NCI-H345 treated with DMSO at 0.1 percent for 48 hours (cell line): Measurements from ENCODE around the gene ERN1.
A peak's percentile ranks its signal among the peaks of the same experiment; 100 is the strongest.

ENCODE experiments used
- DNase-seq: peaks from one replicate; lab custom pipeline; 2025; ENCODE audit not compliant: unreplicated experiment; lab: John Stamatoyannopoulos, UW

The ERN1 gene

GRCh38 chr17:64085650-64086005, 44.3 kb downstream of the ERN1 start:
- no peak for DNase-seq

- no peak for DNase-seq
These were observed 44.8 kb downstream of the ERN1 start for GRCh38 chr17:64084940-64085649.

- DNase-seq, result no peak
These were observed 45.6 kb downstream of the ERN1 start for GRCh38 chr17:64084086-64084939.

GRCh38 chr17:64083563-64084085, 46.3 kb downstream of the ERN1 start:
- DNase-seq, result no peak

GRCh38 chr17:64083093-64083492, 46.9 kb downstream of the ERN1 start:
- DNase-seq, result no peak

- peak; percentile 85 for DNase-seq
These were observed 47.8 kb downstream of the ERN1 start for GRCh38 chr17:64081802-64082799.

- DNase-seq, result no peak
These were observed 49.7 kb downstream of the ERN1 start for GRCh38 chr17:64080174-64080618.

GRCh38 chr17:64077379-64077778, 52.6 kb downstream of the ERN1 start:
- DNase-seq, result peak; percentile 25

- DNase-seq, result no peak
These were observed 54.0 kb downstream of the ERN1 start for GRCh38 chr17:64075913-64076312.

GRCh38 chr17:64074704-64075426, 55.1 kb downstream of the ERN1 start:
- DNase-seq, result no peak

- DNase-seq, result peak; percentile 27
These were observed 55.9 kb downstream of the ERN1 start for GRCh38 chr17:64073771-64074703.

- no peak for DNase-seq
These were observed 58.8 kb downstream of the ERN1 start for GRCh38 chr17:64071111-64071510.

- no peak for DNase-seq
These were observed 59.7 kb downstream of the ERN1 start for GRCh38 chr17:64070213-64070612.

- no peak for DNase-seq
These were observed 60.8 kb downstream of the ERN1 start for GRCh38 chr17:64069143-64069542.

GRCh38 chr17:64067657-64068056, 62.3 kb downstream of the ERN1 start:
- DNase-seq, result no peak

GRCh38 chr17:64066716-64067115, 63.2 kb downstream of the ERN1 start:
- no peak for DNase-seq

GRCh38 chr17:64065161-64065560, 64.8 kb downstream of the ERN1 start:
- no peak for DNase-seq

GRCh38 chr17:64064331-64064730, 65.6 kb downstream of the ERN1 start:
- no peak for DNase-seq

GRCh38 chr17:64063766-64064224, 66.1 kb downstream of the ERN1 start:
- no peak for DNase-seq
